HL-60 (cell line): ENCODE results near the gene NUDT16.
A peak's percentile ranks its signal among the peaks of the same experiment; 100 is the strongest.

Source experiments
- DNase-seq, 2 experiments: peaks; one replicate each; pipeline ENCODE4 v3.0.0-alpha.2; 2010 to 2020; ENCODE audit warnings: low read depth in 1 of 2, low spot score in 1 of 2
- H3K27ac ChIP-seq: fragments of 250-450 bp; sonication (Bioruptor Pico); replicated peaks from 2 replicates; pipeline ENCODE4 v1.5.1; 2020; ENCODE audit warnings: mild to moderate bottlenecking, moderate library complexity
- H3K27me3 ChIP-seq: fragments of 250-450 bp; sonication (Bioruptor Pico); 2 replicates; pipeline ENCODE4 v1.5.1; 2021; ENCODE audit warnings: mild to moderate bottlenecking, moderate library complexity; ENCODE audit not compliant: insufficient read depth, poor library complexity, severe bottlenecking
- H3K4me3 ChIP-seq: replicated peaks from 2 replicates; pipeline ENCODE4 v1.5.1; 2011; ENCODE audit warnings: mild to moderate bottlenecking, control low read depth, low read length; ENCODE audit not compliant: insufficient read depth
- CTCF ChIP-seq: IDR thresholded peaks from one replicate; pipeline ENCODE4 v1.5.1; 2011; ENCODE audit warnings: low read length, control low read depth, inconsistent platforms; ENCODE audit not compliant: insufficient read depth
- GABPA ChIP-seq: IDR thresholded peaks from 2 replicates; pipeline ENCODE4 v1.6.1; 2012; ENCODE audit warnings: low read depth
- POLR2AphosphoS5 ChIP-seq: IDR thresholded peaks from 2 replicates; pipeline ENCODE4 v1.6.1; 2012; ENCODE audit warnings: low read depth
- REST ChIP-seq: IDR thresholded peaks from 2 replicates; pipeline ENCODE4 v1.6.1; 2012; ENCODE audit warnings: low read depth; ENCODE audit not compliant: insufficient replicate concordance
- SPI1 ChIP-seq: IDR thresholded peaks from 2 replicates; pipeline ENCODE4 v1.6.1; 2012; ENCODE audit warnings: low read depth, mild to moderate bottlenecking, borderline replicate concordance

Gene NUDT16

GRCh38 chr3:131402391-131403039 lies 20.9 kb downstream of the NUDT16 start:
- Histone ChIP-seq H3K4me3 (no peak overlapping the region), H3K27me3 (no peaks in the 10 kb centered on the region), H3K27ac (no peak overlapping the region)
- DNase-seq: peak; percentile 40 to 65
- TF ChIP-seq SPI1: peak; percentile 95
- no peak for TF ChIP-seq CTCF

GRCh38 chr3:131403216-131403895 lies 21.8 kb downstream of the NUDT16 start:
- TF ChIP-seq REST (no peak), CTCF (no peak), SPI1 (no peak), GABPA (no peak), POLR2AphosphoS5 (no peak)
- Histone ChIP-seq H3K4me3 (no peak overlapping the region), H3K27me3 (no peaks in the 10 kb centered on the region), H3K27ac (no peak overlapping the region)
- DNase-seq: no peak

- TF ChIP-seq CTCF (no peak), POLR2AphosphoS5 (no peak), SPI1 (no peak), GABPA (no peak), REST (no peak)
- no peak for DNase-seq
- Histone ChIP-seq H3K27ac (no peak overlapping the region), H3K27me3 (no peaks in the 10 kb centered on the region), H3K4me3 (no peak overlapping the region)
Measured at GRCh38 chr3:131405411-131405810, 23.8 kb downstream of the NUDT16 start.
